Right ventricle myocardium inferior (tissue), 1 donor: ENCODE results near the gene ZNF778. TPM values are rescaled to one million over a fixed set of nuclear protein-coding genes. Genes with fewer than 3 reads are reported as not detected.

Experiments used
- ATAC-seq: fragments of 200-7000 bp; cut with Tn5 transposase; one replicate; pipeline ENCODE4 v1.9.1; 2020; ENCODE audit warnings: mild to moderate bottlenecking, moderate library complexity
- DNase-seq: peaks from one replicate; pipeline ENCODE4 v3.0.0; 2021; ENCODE audit errors: missing footprints
- intact Hi-C: fragments of 100-400 bp; cut with DNase I; formaldehyde crosslinking; loops from one replicate; pipeline ENCODE4 v1.11.0; 2022
- total RNA-seq: library from RNA; stranded (reverse); fragmentation: NEBNext Ultra II Directional; extraction: Animal tissue kit (Norgen Biotek cat#: 25700); gene quantifications from one replicate; pipeline ENCODE4 v1.2.1, GENCODE V29; 2021
- donor health status: DM: no; HTN: yes; CAD: no; lungs with severe emphysema.

Gene ZNF778
- total RNA-seq, 1 donor from 2014 or later = 6.9 TPM

DNA sequence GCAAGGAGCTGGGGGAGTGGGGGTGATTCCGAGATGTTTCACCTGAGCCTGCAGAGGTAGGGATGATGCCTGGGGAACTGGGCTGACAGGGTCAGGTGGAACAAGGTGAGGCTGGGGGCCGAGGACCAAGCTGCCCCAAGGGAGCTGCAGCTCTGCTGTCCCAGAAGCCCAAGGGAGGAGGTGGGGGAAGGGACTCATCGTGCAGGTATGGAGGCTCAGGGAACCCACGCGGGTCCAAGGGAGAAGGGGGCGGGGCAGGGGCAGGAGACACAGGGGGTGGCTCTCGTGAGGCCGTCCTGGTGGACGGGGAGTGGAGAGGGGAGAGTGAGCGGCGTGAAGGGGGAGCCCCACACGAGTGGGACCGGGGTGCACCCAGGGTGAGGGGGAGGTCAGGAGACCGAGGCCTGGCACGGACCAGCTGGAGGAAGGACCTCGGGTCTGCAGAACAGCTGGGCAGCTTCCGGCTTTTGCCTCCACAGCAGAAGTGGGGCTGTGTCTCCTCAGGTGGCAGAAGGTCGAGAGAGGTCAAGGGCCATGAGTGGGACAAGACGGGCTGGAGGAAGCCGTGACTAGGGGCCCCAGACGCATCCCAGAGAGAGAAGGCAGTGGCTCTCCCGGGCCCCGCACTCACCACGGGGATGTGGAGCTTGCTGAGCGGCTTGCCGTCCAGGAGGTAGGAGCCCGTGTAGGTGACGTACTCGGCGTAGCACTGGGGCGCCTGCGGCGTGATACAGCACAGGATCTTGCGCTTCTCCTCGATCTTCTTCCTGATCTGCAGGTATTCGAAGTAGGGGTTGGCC, 61.1 kb downstream of the ZNF778 start:
- ATAC-seq (peak; percentile 3), DNase-seq (peak; percentile 56)
- intact Hi-C loops = no loop called here

DNA sequence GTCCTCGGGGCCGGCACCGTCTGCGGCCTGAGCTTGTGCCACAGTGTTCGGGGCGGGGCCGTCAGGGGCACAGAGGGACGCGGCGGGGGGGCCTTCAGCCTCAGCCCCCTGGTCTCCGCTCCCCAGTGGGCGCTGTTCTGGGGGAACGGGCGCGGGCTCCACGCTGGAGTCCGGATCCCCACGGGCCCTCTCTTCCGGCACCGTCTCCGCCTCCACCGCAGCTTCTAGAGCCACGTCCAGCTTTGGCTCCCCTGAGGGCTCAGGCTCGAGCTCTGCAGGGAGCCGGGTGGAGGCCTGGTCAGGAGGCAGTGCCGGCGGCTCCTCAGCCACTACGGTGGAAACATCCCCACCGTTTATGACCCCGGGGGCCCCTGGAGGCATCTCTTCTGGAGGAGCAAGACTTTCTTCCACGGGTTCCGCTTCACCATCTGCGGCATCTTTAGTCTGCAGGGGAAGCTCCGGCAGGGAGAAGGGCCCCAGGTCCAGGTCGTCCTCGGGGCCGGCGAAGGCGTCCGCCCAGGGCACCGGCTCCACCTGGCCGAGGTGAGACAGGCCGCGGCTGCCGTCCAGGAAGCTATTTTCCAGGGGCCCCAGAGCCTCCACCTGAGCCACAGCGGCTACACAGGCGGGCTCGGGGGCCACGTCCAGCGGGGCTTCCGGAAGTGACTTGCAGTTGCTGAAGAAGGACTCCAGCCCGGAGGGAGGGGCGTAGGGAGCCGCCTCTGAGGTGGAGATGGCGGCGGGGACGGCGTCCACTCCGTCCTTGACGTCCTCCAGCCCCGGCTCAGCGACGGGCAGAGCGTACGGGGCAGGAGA, 62.4 kb downstream of the ZNF778 start:
- ATAC-seq = no peak
- intact Hi-C loops = no loop called here

DNA sequence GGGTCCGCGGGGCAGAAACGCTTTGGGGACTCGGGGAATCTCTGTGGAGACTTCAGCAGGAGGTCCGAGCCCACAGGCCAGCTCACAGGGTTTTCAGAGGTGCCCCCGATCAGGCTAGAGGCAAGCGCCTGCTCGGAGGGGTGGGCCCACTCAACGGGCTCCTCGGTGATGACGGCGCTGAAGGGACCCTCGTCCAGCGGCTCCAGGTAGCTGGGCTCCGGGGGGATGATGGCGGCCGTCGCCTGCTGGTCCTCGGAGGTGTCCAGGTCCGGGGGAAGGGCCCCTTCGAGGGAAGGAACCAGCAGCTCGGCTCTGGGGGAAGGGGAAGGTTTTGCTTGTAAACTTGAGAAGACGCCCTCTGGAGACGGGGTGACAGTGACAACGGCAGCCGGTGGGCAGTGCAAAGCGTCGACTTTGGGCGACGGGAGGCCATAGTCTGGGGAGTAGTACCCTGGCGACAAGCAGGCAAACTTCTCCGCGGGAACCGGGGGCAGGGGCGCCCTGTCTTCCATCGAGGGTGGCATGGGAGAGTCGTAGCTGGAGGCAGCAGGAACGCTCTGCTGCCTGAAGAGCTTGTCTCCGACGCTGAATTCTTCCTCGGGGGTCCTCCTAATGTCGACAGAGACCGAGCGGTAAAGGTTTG, 63.2 kb downstream of the ZNF778 start:
- ATAC-seq = no peak
- peak; percentile 51 for DNase-seq
- intact Hi-C loops = no loop called here

More for the DNA sequence above, 62.4 kb downstream of the ZNF778 start:
- peak; percentile 70 for DNase-seq

DNA sequence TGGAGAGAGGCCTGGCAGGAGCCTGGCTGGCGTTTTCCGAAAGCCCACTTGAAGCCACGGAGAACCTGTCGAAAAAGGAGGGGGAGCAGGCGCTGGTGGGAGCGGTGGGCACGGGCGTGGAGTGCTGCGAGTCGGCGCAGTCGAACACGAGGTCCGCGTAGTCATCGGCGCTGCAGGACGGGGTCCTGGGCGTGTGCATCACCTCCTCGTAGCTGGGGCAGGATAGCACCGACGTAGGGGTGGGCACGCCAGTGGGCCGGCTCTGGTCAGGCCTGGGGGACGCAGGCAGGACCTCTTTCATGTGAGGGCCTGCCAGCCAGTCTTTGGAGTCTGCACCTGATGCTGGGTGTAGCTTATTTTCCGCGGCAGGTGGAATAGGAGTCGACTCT, 63.7 kb downstream of the ZNF778 start:
- intact Hi-C loops = no loop called here
- DNase-seq (peak; percentile 58), ATAC-seq (no peak)

DNA sequence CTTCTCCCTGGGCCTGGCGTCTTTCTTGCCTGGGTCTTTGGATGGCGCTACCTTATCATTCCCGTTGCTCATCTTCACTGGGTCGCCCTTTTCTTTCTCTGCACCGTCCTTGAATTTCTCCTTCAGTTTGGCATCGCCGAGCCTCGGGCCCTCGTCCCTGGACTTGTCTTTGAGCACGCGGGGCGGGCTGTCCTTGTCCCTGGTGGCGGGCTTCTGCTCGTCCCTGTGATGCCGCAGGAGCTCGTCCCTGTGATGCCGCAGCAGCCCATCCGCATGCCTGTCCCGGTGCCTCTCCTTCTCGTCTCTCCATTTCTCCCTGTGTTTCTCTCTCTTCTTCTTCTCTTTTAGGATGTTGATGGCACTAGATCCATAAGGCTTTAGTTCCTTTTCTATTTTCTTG, 64.3 kb downstream of the ZNF778 start:
- ATAC-seq (no peak), DNase-seq (no peak)
- intact Hi-C loops = no loop called here

DNA sequence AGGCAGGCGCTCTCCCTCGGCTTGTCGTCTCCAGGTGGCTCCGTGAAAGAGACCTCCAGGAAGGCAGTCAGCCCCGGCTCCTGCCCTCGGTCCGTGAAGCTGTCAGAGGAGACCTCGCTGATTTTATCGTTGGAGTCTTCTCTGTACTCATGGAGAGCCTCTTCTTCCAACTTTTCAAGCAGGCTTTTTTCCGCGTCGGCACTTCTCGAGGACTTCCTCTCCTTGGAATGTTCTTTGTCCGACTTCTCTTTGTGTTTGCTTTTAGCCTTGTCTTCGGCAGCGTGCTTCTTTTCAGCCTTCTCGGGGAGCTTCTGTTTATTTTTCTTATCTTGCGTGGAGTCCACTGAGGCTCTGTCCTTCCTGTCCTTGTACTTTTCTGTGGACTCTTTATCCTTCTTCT, 65.0 kb downstream of the ZNF778 start:
- ATAC-seq (no peak), DNase-seq (peak; percentile 46)
- intact Hi-C loops = no loop called here

DNA sequence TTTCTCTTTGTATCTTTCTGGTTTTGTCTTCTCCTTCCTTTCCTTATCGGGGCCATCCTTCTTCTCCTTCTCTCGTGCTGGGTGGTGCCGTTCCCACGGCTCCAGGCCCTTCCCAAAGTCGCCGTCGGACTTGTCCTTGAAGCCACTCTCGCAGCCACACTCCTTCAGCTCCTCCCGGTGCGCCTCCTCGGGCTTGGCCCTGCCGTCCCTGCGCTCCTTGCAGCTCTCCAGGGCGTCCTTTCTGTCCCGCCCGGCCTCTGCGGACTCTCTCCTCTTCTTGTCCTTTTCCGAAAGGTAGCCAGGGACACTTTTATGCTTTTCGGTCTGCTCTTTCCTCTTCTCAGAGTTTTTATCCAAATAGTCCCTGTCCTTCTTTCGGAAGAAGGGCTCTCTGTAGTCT, 65.9 kb downstream of the ZNF778 start:
- ATAC-seq (no peak), DNase-seq (no peak)
- intact Hi-C loops = no loop called here

DNA sequence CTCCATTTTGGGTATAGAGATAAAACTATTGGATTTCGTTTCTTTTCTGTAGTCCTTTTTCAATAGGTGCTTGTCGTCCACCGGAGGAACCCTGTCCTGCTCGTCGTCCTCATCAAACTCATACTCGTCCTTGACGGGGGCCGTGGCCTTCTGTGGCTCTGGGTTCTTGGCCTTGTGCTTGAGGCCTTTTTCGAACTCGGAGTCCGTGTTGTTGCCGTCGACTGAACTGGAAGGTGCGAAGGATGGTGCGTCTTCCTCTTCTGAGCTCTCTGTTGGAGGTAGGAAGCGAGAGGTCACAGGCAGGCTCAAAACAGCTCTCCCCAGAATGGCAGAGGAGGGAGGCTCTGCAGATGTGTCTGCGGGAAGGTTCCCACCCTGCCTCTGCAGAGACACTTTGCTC, 67.9 kb downstream of the ZNF778 start:
- intact Hi-C loops = loop anchor here (5.0 kb wide), 1 partner anchor 43 kb away; no protein-coding TSS in a partner anchor
- DNase-seq (peak; percentile 52), ATAC-seq (no peak)

DNA sequence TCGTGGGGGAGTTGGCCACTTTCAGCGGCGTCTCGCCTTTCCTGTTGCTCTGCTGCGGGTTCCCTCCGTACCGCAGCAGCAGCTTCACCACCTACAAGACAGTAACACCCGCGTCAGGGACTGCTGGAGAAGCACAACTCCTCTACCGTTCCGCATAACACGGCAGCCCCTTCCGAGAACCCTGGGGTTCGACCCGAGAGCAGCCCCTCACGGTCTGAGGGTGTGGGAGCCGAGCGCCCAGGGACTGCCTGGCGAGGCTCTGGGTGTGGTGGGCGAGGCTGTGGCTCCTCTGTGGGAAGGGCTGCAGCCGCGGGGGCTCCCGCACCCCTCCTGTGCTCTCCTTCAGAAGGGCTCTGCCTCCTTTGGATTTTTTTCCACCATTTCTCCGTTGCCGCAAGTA, 68.6 kb downstream of the ZNF778 start:
- intact Hi-C loops = loop anchor here (5.0 kb wide), 1 partner anchor 44 kb away; no protein-coding TSS in a partner anchor
- DNase-seq (peak; percentile 39), ATAC-seq (no peak)

Other genes with a start within 250 kb of the ZNF778 start
- gene CBFA2T3, start 240.5 kb upstream of the ZNF778 start, total RNA-seq = 11.1 TPM
- 17.0 TPM for gene ACSF3, start 123.9 kb upstream of the ZNF778 start, total RNA-seq
- gene CDH15, start 46.0 kb upstream of the ZNF778 start, total RNA-seq = not detected
- not detected for gene SLC22A31, start 17.2 kb upstream of the ZNF778 start, total RNA-seq